HCT116 (cell line): ENCODE measurements around the gene IREB2. TPM values are rescaled to one million over a fixed set of nuclear protein-coding genes. Genes with fewer than 3 reads are reported as not detected.

ENCODE experiments used
- ATAC-seq: fragments of 200-7000 bp; cut with Tn5 transposase; 2 replicates; pipeline ENCODE4 v1.9.1; 2020; ENCODE audit warnings: mild to moderate bottlenecking, moderate library complexity
- BruUV-seq: library from RNA; stranded (reverse); fragments of 400-500 nt; replicated peaks from 2 replicates; lab custom pipeline; 2021; lab: Mats Ljungman, UMichigan
- CTCF ChIA-PET: fragments of 300-600 bp; sonication (Branson Sonifier 250); formaldehyde crosslinking; loops from one replicate; lab custom pipeline; 2021; ENCODE audit warnings: antibody characterized with exemption; lab: Charles Lee
- POLR2A ChIA-PET: fragments of 300-600, 350-600 bp; sonication (Branson Sonifier 250); formaldehyde crosslinking; loops from one replicate; lab custom pipeline; 2021; ENCODE audit warnings: antibody characterized with exemption; lab: Charles Lee
- RAD21 ChIA-PET, 2 experiments: fragments of 300-600 bp; sonication (Branson Sonifier 250); formaldehyde crosslinking; loops; one replicate each; lab custom pipeline; 2023; ENCODE audit warnings: low total read pairs in 2 of 2; ENCODE audit not compliant: uncharacterized antibody in 2 of 2, unreplicated experiment in 2 of 2, low non-redundant PET in 1 of 2; lab: Charles Lee
- DNase-seq: peaks from one replicate; pipeline ENCODE4 v3.0.0-alpha.2; 2010; ENCODE audit warnings: low read depth, low spot score
- H2AFZ ChIP-seq: fragments of 200-600 bp; shearing (Covaris generic), sonication (generic); 2 replicates; pipeline ENCODE4 v1.6.1; 2017; ENCODE audit warnings: low read depth, mixed run types, mixed read lengths, antibody characterized with exemption, low read length; ENCODE audit not compliant: poor library complexity, severe bottlenecking
- H3K27ac ChIP-seq: 2 replicates; pipeline ENCODE4 v1.5.1; 2012; ENCODE audit warnings: low read depth, low read length
- H3K27me3 ChIP-seq: fragments of 200-600 bp; sonication (generic); 2 replicates; pipeline ENCODE4 v1.6.1; 2016; ENCODE audit warnings: mixed run types, low read length, mixed read lengths; ENCODE audit not compliant: insufficient read depth
- H3K36me3 ChIP-seq, 2 experiments: fragments of 200-500 bp in 1 of 2; fragments of 200-600 bp in 1 of 2; sonication (Bioruptor generic) in 1 of 2; sonication (generic) in 1 of 2; 2 replicates each; pipeline versions ENCODE4 v1.5.1 to v1.6.1; 2014 to 2016; ENCODE audit warnings: low read length in 2 of 2, inconsistent platforms in 1 of 2, mixed read lengths in 1 of 2, mixed run types in 1 of 2; ENCODE audit not compliant: insufficient read depth in 2 of 2, control insufficient read depth in 1 of 2
- H3K4me1 ChIP-seq, 2 experiments: fragments of 200-600 bp in 1 of 2; sonication (generic) in 1 of 2; 2 replicates each; pipeline versions ENCODE4 v1.5.1 to v1.6.1; 2012 to 2017; ENCODE audit warnings: low read length in 2 of 2, inconsistent platforms in 1 of 2, mild to moderate bottlenecking in 1 of 2, mixed read lengths in 1 of 2, mixed run types in 1 of 2, moderate library complexity in 1 of 2; ENCODE audit not compliant: insufficient read depth in 2 of 2, control insufficient read depth in 1 of 2
- H3K4me2 ChIP-seq: fragments of 200-600 bp; sonication (generic); 2 replicates; pipeline ENCODE4 v1.6.1; 2017; ENCODE audit warnings: mixed run types, low read length, mixed read lengths
- H3K4me3 ChIP-seq, 2 experiments: fragments of 200-600 bp in 1 of 2; sonication (generic) in 1 of 2; replicated peaks in 1 of 2; 2 replicates each; pipeline ENCODE4 v1.5.1; 2011 to 2016; ENCODE audit warnings: low read length in 2 of 2, control low read depth in 1 of 2, low read depth in 1 of 2, mild to moderate bottlenecking in 1 of 2, mixed read lengths in 1 of 2, mixed run types in 1 of 2
- H3K79me2 ChIP-seq: fragments of 200-600 bp; sonication (generic); 2 replicates; pipeline ENCODE4 v1.6.1; 2017; ENCODE audit warnings: mild to moderate bottlenecking, mixed run types, low read length, moderate library complexity, mixed read lengths; ENCODE audit not compliant: insufficient read depth
- H3K9ac ChIP-seq: fragments of 200-600 bp; sonication (generic); 2 replicates; pipeline ENCODE4 v1.6.1; 2016; ENCODE audit warnings: low read length, mixed read lengths
- H3K9me2 ChIP-seq: fragments of 200-600 bp; sonication (generic), shearing (Covaris generic); 2 replicates; pipeline ENCODE4 v1.6.1; 2017; ENCODE audit warnings: mixed run types, mild to moderate bottlenecking, moderate library complexity; ENCODE audit not compliant: insufficient read depth
- H3K9me3 ChIP-seq, 2 experiments: fragments of 200-500 bp in 1 of 2; fragments of 200-600 bp in 1 of 2; sonication (Bioruptor generic) in 1 of 2; sonication (generic) in 1 of 2; 2 replicates each; pipeline ENCODE4 v1.6.1; 2014 to 2017; ENCODE audit warnings: low read length in 2 of 2, mixed read lengths in 2 of 2, inconsistent platforms in 1 of 2, low read depth in 1 of 2, mild to moderate bottlenecking in 1 of 2, mixed run types in 1 of 2, moderate library complexity in 1 of 2; ENCODE audit not compliant: control insufficient read depth in 1 of 2, insufficient read depth in 1 of 2
- H4K20me1 ChIP-seq: fragments of 200-600 bp; sonication (generic), shearing (Covaris generic); 2 replicates; pipeline ENCODE4 v1.6.1; 2017; ENCODE audit warnings: mixed run types, mild to moderate bottlenecking, moderate library complexity; ENCODE audit not compliant: insufficient read depth
- CBX3 ChIP-seq: IDR thresholded peaks from 2 replicates; pipeline ENCODE4 v1.6.1; 2012; ENCODE audit warnings: low read depth
- CEBPB ChIP-seq: IDR thresholded peaks from 2 replicates; pipeline ENCODE4 v1.6.1; 2012; ENCODE audit warnings: low read depth
- EGR1 ChIP-seq: IDR thresholded peaks from 2 replicates; pipeline ENCODE4 v1.6.1; 2012; ENCODE audit warnings: low read depth
- ELF1 ChIP-seq: IDR thresholded peaks from 2 replicates; pipeline ENCODE4 v1.6.1; 2012; ENCODE audit warnings: low read depth, borderline replicate concordance
- EZH2 ChIP-seq: fragments of 200-600 bp; sonication (generic); IDR thresholded peaks from 2 replicates; pipeline ENCODE4 v1.6.1; 2017; ENCODE audit warnings: antibody characterized with exemption, mixed run types
- POLR2A ChIP-seq: IDR thresholded peaks from 2 replicates; pipeline ENCODE4 v1.7.0; 2011; ENCODE audit warnings: borderline replicate concordance; ENCODE audit not compliant: insufficient read depth, insufficient read length; ENCODE audit errors: extremely low read depth
- POLR2AphosphoS5 ChIP-seq: IDR thresholded peaks from 2 replicates; pipeline ENCODE4 v1.6.1; 2011; ENCODE audit warnings: mild to moderate bottlenecking, low read depth, low read length, moderate library complexity
- RAD21 ChIP-seq: IDR thresholded peaks from 2 replicates; pipeline ENCODE4 v1.6.1; 2012; ENCODE audit warnings: low read depth, mild to moderate bottlenecking
- SRF ChIP-seq: IDR thresholded peaks from 2 replicates; pipeline ENCODE4 v1.6.1; 2012; ENCODE audit warnings: low read depth
- YY1 ChIP-seq: IDR thresholded peaks from 2 replicates; pipeline ENCODE4 v1.6.1; 2011; ENCODE audit warnings: low read length, low read depth, moderate library complexity, mild to moderate bottlenecking; ENCODE audit not compliant: insufficient replicate concordance; ENCODE audit errors: extremely low read depth
- ZNF274 ChIP-seq: fragments of 200-500 bp; sonication (Bioruptor generic); IDR thresholded peaks from 2 replicates; pipeline ENCODE4 v1.6.1; 2014; ENCODE audit warnings: mild to moderate bottlenecking, low read depth, low read length, inconsistent platforms
- intact Hi-C: fragments of 100-400 bp; cut with micrococcal nuclease; formaldehyde crosslinking; loops from 2 replicates; pipeline ENCODE4 v1.10.0; 2022
- total RNA-seq: library from RNA; stranded (reverse); gene quantifications from one replicate; pipeline ENCODE4 v1.2.1, GENCODE V29; 2021; ENCODE audit not compliant: unreplicated experiment
- TF ChIP-seq, protein P1 (sequence below), 3 experiments: fragments of 200-600 bp in 1 of 3; sonication (generic) in 1 of 3; IDR thresholded peaks in 2 of 3; conservative IDR thresholded peaks in 1 of 3; 2 replicates each; pipeline ENCODE4 v1.5.1; 2012 to 2017; ENCODE audit warnings: low read depth in 2 of 3, low read length in 2 of 3, antibody characterized with exemption in 1 of 3, borderline replicate concordance in 1 of 3, control low read depth in 1 of 3, mild to moderate bottlenecking in 1 of 3, mixed read lengths in 1 of 3, mixed run types in 1 of 3, moderate library complexity in 1 of 3; ENCODE audit not compliant: insufficient read depth in 1 of 3
- TF ChIP-seq, protein P2 (sequence below): IDR thresholded peaks from 2 replicates; pipeline ENCODE4 v1.6.1; 2012; ENCODE audit warnings: low read depth

The IREB2 gene
- total RNA-seq, 1 experiment from 2014 or later: 57.6 TPM

DNA sequence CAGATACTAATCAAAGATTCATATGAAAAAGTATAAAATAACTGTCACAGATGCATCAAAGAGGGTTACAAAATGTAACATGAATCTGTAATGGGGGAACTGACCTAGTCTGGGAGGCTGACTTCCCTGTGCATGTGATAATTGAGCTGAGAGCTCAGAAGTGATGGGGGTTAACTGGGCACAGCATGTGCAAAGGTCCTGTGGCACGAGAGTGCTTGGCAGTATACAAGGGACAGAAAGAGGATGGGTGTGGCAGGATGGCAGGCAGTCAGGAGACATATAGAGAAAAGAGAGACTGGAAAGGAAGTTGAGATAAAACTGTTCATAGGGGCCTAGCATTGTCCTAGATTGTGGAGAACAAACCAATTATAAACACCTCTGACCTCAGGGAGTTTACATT lies 47.8 kb upstream of the IREB2 start:
- intact Hi-C loops: no loop called here
- ChIA-PET CTCF (no interaction called here), POLR2A (no interaction called here)
- TF ChIP-seq POLR2AphosphoS5: no peak
- no peak for TF ChIP-seq CEBPB
- TF ChIP-seq EZH2: no peak
- no peak for TF ChIP-seq RAD21
- no peak for TF ChIP-seq CBX3
- no peak for TF ChIP-seq POLR2A
- TF ChIP-seq, protein P1, sequence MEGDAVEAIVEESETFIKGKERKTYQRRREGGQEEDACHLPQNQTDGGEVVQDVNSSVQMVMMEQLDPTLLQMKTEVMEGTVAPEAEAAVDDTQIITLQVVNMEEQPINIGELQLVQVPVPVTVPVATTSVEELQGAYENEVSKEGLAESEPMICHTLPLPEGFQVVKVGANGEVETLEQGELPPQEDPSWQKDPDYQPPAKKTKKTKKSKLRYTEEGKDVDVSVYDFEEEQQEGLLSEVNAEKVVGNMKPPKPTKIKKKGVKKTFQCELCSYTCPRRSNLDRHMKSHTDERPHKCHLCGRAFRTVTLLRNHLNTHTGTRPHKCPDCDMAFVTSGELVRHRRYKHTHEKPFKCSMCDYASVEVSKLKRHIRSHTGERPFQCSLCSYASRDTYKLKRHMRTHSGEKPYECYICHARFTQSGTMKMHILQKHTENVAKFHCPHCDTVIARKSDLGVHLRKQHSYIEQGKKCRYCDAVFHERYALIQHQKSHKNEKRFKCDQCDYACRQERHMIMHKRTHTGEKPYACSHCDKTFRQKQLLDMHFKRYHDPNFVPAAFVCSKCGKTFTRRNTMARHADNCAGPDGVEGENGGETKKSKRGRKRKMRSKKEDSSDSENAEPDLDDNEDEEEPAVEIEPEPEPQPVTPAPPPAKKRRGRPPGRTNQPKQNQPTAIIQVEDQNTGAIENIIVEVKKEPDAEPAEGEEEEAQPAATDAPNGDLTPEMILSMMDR (IDR thresholded peaks at IDR 0.05 in 2 of 3, conservative IDR thresholded peaks at IDR 0.05 in 1 of 3; ENCODE audit: borderline replicate concordance in 1 of 3, insufficient read depth in 1 of 3, low read depth in 2 of 3, low read length in 2 of 3): no peak
- no peak for TF ChIP-seq ELF1
- TF ChIP-seq, all 23 proteins: peak for 0
- Histone ChIP-seq H3K9me3 (no peaks in the 10 kb centered on the region), H3K4me3 (no peak overlapping the region), H3K36me3 (no peaks in the 10 kb centered on the region), H3K27me3 (no peaks in the 10 kb centered on the region), H3K9ac (no peak overlapping the region), H3K27ac (no peak overlapping the region), H3K9me2 (no peaks in the 10 kb centered on the region), H3K4me2 (no peak overlapping the region), H3K79me2 (no peaks in the 10 kb centered on the region), H4K20me1 (no peaks in the 10 kb centered on the region), H3K4me1 (no peaks in the 10 kb centered on the region), H2AFZ (no peak overlapping the region)
- RAD21 ChIA-PET: no interaction called here
- BruUV-seq: no TSS peak
- DNase-seq (no peak), ATAC-seq (no peak)

DNA sequence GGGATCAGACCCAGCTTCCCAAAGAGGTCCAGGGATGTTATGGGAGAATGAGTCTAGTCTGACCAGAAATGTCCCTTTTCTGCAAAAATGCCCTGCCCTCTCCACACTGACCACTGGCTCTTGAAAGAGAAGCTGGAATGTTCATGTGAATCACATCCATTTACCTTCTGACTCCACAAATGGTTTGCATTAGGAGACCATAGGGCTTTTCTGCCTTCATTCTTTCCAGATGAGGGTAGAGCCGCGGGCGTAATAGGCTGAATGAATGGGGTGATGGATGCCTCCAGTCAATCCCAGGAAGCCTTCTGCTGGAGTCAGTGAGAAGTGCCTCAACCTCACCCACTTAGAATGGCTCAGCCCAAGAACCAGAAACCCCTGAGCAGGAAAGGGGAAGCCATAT lies 47.2 kb upstream of the IREB2 start:
- no peaks in the 10 kb centered on the region for H4K20me1 ChIP-seq
- no peaks in the 10 kb centered on the region for H3K9me3 ChIP-seq
- H2AFZ ChIP-seq: no peak overlapping the region
- no peak for ATAC-seq
- BruUV-seq: no TSS peak
- intact Hi-C loops: no loop called here
- no peak overlapping the region for H3K27ac ChIP-seq
- POLR2A ChIA-PET: no interaction called here
- no peaks in the 10 kb centered on the region for H3K27me3 ChIP-seq
- no peak overlapping the region for H3K4me2 ChIP-seq
- H3K4me3 ChIP-seq: no peak overlapping the region
- no peaks in the 10 kb centered on the region for H3K36me3 ChIP-seq
- no peaks in the 10 kb centered on the region for H3K4me1 ChIP-seq
- RAD21 ChIA-PET: no interaction called here
- CTCF ChIA-PET: no interaction called here
- H3K9me2 ChIP-seq: no peaks in the 10 kb centered on the region
- no peak for DNase-seq
- no peaks in the 10 kb centered on the region for H3K79me2 ChIP-seq
- H3K9ac ChIP-seq: no peak overlapping the region
- TF ChIP-seq, protein P1 (IDR thresholded peaks at IDR 0.05 in 2 of 3, conservative IDR thresholded peaks at IDR 0.05 in 1 of 3; ENCODE audit: borderline replicate concordance in 1 of 3, insufficient read depth in 1 of 3, low read depth in 2 of 3, low read length in 2 of 3): no peak
- TF ChIP-seq, protein P2, sequence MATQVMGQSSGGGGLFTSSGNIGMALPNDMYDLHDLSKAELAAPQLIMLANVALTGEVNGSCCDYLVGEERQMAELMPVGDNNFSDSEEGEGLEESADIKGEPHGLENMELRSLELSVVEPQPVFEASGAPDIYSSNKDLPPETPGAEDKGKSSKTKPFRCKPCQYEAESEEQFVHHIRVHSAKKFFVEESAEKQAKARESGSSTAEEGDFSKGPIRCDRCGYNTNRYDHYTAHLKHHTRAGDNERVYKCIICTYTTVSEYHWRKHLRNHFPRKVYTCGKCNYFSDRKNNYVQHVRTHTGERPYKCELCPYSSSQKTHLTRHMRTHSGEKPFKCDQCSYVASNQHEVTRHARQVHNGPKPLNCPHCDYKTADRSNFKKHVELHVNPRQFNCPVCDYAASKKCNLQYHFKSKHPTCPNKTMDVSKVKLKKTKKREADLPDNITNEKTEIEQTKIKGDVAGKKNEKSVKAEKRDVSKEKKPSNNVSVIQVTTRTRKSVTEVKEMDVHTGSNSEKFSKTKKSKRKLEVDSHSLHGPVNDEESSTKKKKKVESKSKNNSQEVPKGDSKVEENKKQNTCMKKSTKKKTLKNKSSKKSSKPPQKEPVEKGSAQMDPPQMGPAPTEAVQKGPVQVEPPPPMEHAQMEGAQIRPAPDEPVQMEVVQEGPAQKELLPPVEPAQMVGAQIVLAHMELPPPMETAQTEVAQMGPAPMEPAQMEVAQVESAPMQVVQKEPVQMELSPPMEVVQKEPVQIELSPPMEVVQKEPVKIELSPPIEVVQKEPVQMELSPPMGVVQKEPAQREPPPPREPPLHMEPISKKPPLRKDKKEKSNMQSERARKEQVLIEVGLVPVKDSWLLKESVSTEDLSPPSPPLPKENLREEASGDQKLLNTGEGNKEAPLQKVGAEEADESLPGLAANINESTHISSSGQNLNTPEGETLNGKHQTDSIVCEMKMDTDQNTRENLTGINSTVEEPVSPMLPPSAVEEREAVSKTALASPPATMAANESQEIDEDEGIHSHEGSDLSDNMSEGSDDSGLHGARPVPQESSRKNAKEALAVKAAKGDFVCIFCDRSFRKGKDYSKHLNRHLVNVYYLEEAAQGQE: no peak
- TF ChIP-seq YY1 (no peak), ELF1 (no peak), SRF (no peak), ZNF274 (no peak), EGR1 (no peak)
